Right atrium auricular region (tissue), 2 donors: ENCODE measurements around the gene FAM229B. TPM values are rescaled to one million over a fixed set of nuclear protein-coding genes. Genes with fewer than 3 reads are reported as not detected.

Experiments
- DNase-seq: peaks from one replicate; pipeline ENCODE4 v3.0.0-alpha.2; 2019; ENCODE audit warnings: low spot score
- H3K27ac ChIP-seq, 2 donors: fragments of 200-600 bp; sonication (generic); 1 replicate in 1 of 2; 2 replicates in 1 of 2; pipeline ENCODE4 v1.5.1; 2016 to 2019
- H3K27me3 ChIP-seq, 2 donors: fragments of 200-600 bp; sonication (generic); one replicate each; pipeline versions ENCODE4 v1.5.1 to v1.6.0; 2017 to 2019
- H3K36me3 ChIP-seq: fragments of 200-600 bp; sonication (generic); one replicate; pipeline ENCODE4 v1.5.1; 2016
- H3K4me1 ChIP-seq, 2 donors: fragments of 200-600 bp; sonication (generic); one replicate each; pipeline versions ENCODE4 v1.5.1 to v1.6.0; 2017 to 2019
- H3K4me3 ChIP-seq, 2 donors: fragments of 200-600 bp; sonication (generic); 1 replicate in 1 of 2; 2 replicates in 1 of 2; pipeline ENCODE4 v1.5.1; 2017 to 2019; ENCODE audit warnings: mild to moderate bottlenecking in 1 of 2, moderate library complexity in 1 of 2
- H3K9me3 ChIP-seq, 2 donors: fragments of 200-600 bp; sonication (generic); one replicate each; pipeline ENCODE4 v1.5.1; 2019
- total RNA-seq, 2 donors: library from RNA; depleted of rRNA; stranded (reverse); fragments of >200 nt; gene quantifications; one replicate each; pipeline ENCODE4 v1.1.0, GENCODE V29; 2016
- TF ChIP-seq, protein P1 (sequence below), 2 donors: fragments of 200-600 bp; sonication (generic); IDR thresholded peaks; one replicate each; pipeline ENCODE4 v1.5.1; 2019; ENCODE audit warnings: antibody characterized with exemption in 2 of 2

The FAM229B gene
- total RNA-seq, 2 donors from 2014 or later: 28.7 to 44.9 TPM

- H3K9me3 ChIP-seq: no peaks in the 10 kb centered on the region
- H3K27ac ChIP-seq: no peak overlapping the region
- no peak for DNase-seq
- H3K27me3 ChIP-seq: no peaks in the 10 kb centered on the region
- no peaks in the 10 kb centered on the region for H3K4me1 ChIP-seq
- no peaks in the 10 kb centered on the region for H3K36me3 ChIP-seq
- no peak overlapping the region for H3K4me3 ChIP-seq
- TF ChIP-seq, protein P1, sequence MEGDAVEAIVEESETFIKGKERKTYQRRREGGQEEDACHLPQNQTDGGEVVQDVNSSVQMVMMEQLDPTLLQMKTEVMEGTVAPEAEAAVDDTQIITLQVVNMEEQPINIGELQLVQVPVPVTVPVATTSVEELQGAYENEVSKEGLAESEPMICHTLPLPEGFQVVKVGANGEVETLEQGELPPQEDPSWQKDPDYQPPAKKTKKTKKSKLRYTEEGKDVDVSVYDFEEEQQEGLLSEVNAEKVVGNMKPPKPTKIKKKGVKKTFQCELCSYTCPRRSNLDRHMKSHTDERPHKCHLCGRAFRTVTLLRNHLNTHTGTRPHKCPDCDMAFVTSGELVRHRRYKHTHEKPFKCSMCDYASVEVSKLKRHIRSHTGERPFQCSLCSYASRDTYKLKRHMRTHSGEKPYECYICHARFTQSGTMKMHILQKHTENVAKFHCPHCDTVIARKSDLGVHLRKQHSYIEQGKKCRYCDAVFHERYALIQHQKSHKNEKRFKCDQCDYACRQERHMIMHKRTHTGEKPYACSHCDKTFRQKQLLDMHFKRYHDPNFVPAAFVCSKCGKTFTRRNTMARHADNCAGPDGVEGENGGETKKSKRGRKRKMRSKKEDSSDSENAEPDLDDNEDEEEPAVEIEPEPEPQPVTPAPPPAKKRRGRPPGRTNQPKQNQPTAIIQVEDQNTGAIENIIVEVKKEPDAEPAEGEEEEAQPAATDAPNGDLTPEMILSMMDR (IDR thresholded peaks at IDR 0.05): no peak
These were observed 29.0 kb upstream of the FAM229B start for GRCh38 chr6:112058243-112059032.

DNA sequence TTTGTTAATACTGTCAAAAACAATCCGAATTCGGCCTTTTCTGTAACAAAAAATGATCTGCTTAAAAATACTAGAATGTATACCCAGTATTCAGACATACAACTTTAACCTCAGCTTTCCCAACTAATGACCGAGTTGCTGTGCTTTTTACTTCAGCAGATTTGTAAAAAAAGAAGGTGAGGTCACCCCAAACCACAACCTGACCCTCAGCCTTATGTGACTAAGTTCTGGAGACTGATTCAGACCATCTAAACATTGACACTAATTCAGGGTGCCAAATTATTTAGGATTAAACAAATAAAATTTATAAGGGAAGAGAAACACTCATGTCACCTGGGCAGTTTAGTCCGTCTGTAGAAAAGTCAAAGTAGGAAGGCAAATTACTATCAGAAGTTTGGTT lies 25.8 kb upstream of the FAM229B start:
- H3K4me1 ChIP-seq: no peaks in the 10 kb centered on the region
- no peak for DNase-seq
- H3K27ac ChIP-seq: no peak overlapping the region
- H3K9me3 ChIP-seq: no peaks in the 10 kb centered on the region
- H3K4me3 ChIP-seq: no peak overlapping the region
- no peaks in the 10 kb centered on the region for H3K27me3 ChIP-seq
- H3K36me3 ChIP-seq: no peaks in the 10 kb centered on the region
- TF ChIP-seq, protein P1 (IDR thresholded peaks at IDR 0.05): no peak

GRCh38 chr6:112062966-112063365 lies 24.4 kb upstream of the FAM229B start:
- Histone ChIP-seq H3K36me3 (no peaks in the 10 kb centered on the region), H3K4me3 (no peak overlapping the region), H3K27me3 (no peaks in the 10 kb centered on the region), H3K4me1 (no peaks in the 10 kb centered on the region), H3K9me3 (no peaks in the 10 kb centered on the region), H3K27ac (no peak overlapping the region)
- TF ChIP-seq, protein P1 (IDR thresholded peaks at IDR 0.05): no peak
- DNase-seq: no peak

DNA sequence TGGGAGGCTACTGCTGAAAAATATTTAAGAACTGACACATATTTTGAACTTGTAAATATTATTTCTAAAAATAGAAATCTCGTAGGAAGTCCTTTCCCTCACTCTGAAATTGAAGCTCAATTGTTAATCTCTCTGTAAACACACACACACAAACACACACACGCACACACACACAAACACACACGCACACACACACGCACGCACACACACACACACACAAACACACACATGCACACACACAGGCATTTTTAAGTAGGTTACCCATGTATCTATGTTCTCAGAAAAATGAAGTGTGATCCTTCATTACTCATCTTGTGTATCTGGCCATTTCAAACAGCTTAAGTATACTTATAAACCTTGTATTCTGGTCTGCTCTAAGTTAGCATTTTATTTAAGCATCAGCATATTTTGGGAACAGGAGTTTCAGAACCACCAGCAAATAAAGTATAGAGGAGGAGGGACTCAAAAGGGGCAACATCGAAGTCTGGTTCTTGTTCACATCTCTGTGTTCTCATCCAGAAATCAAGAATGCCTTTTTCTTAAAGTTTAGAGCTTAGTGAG lies 21.9 kb upstream of the FAM229B start:
- no peak overlapping the region for H3K4me3 ChIP-seq
- H3K36me3 ChIP-seq: peaks cover 11% of the 10 kb centered on the region
- no peaks in the 10 kb centered on the region for H3K27me3 ChIP-seq
- H3K4me1 ChIP-seq: no peaks in the 10 kb centered on the region
- TF ChIP-seq, protein P1 (IDR thresholded peaks at IDR 0.05): no peak
- no peak overlapping the region for H3K27ac ChIP-seq
- H3K9me3 ChIP-seq: no peaks in the 10 kb centered on the region
- no peak for DNase-seq

GRCh38 chr6:112066606-112067005 lies 20.8 kb upstream of the FAM229B start:
- Histone ChIP-seq H3K4me1 (no peaks in the 10 kb centered on the region), H3K27me3 (no peaks in the 10 kb centered on the region), H3K27ac (no peak overlapping the region), H3K36me3 (peaks cover 15% of the 10 kb centered on the region), H3K9me3 (no peaks in the 10 kb centered on the region), H3K4me3 (no peak overlapping the region)
- TF ChIP-seq, protein P1 (IDR thresholded peaks at IDR 0.05): no peak
- DNase-seq: no peak
